Natural killer cell (primary cell): ENCODE results near the gene ST3GAL2. TPM values are rescaled to one million over a fixed set of nuclear protein-coding genes. Genes with fewer than 3 reads are reported as not detected.

Experiments used
- ATAC-seq, 3 donors: fragments of 150-1000 bp in 2 of 3; fragments of 200-7000 bp in 1 of 3; cut with Tn5 transposase; 1 replicate in 1 of 3; 2 replicates in 2 of 3; pipeline ENCODE4 v1.10.0; 2021; ENCODE audit warnings: mild to moderate bottlenecking in 2 of 3, moderate library complexity in 2 of 3
- DNase-seq, 2 donors: peaks; one replicate each; pipeline versions ENCODE4 v3.0.0 to v3.0.0-alpha.2; 2013 to 2021; ENCODE audit warnings: mixed read lengths in 1 of 2
- H3K27ac ChIP-seq: one replicate; pipeline ENCODE4 v1.5.1; 2013; ENCODE audit warnings: mild to moderate bottlenecking, low read length
- H3K27me3 ChIP-seq: one replicate; pipeline ENCODE4 v1.6.1; 2013; ENCODE audit warnings: low read length; ENCODE audit not compliant: control insufficient read depth, insufficient read depth
- H3K36me3 ChIP-seq: one replicate; pipeline ENCODE4 v1.6.1; 2013; ENCODE audit warnings: low read length; ENCODE audit not compliant: control insufficient read depth, insufficient read depth
- H3K4me1 ChIP-seq: one replicate; pipeline ENCODE4 v1.6.1; 2013; ENCODE audit warnings: low read length; ENCODE audit not compliant: control insufficient read depth, insufficient read depth
- H3K4me3 ChIP-seq: one replicate; pipeline ENCODE4 v1.5.1; 2013; ENCODE audit warnings: low read length
- H3K9me3 ChIP-seq: one replicate; pipeline ENCODE4 v1.6.1; 2013; ENCODE audit warnings: low read length; ENCODE audit not compliant: control insufficient read depth, insufficient read depth
- H3K27ac Mint-ChIP-seq, 2 donors: one replicate each; pipeline ENCODE4 v1.8.0; 2022; ENCODE audit warnings: mild to moderate bottlenecking in 2 of 2, mixed read lengths in 2 of 2, moderate library complexity in 1 of 2
- H3K27me3 Mint-ChIP-seq, 2 donors: one replicate each; pipeline ENCODE4 v1.8.0; 2022; ENCODE audit warnings: low read depth in 2 of 2, mixed read lengths in 2 of 2
- H3K36me3 Mint-ChIP-seq: one replicate; pipeline ENCODE4 v1.8.0; 2022; ENCODE audit warnings: mixed read lengths
- H3K4me1 Mint-ChIP-seq, 2 donors: one replicate each; pipeline ENCODE4 v1.8.0; 2022; ENCODE audit warnings: mixed read lengths in 2 of 2
- H3K4me3 Mint-ChIP-seq: one replicate; pipeline ENCODE4 v1.8.0; 2022; ENCODE audit warnings: mild to moderate bottlenecking, moderate library complexity, mixed read lengths
- H3K9me3 Mint-ChIP-seq, 2 donors: one replicate each; pipeline ENCODE4 v1.8.0; 2022; ENCODE audit warnings: mixed read lengths in 2 of 2
- WGBS: methylation state at CpG from one replicate; pipeline ENCODE4 v1.1.7; 2013; ENCODE audit warnings: missing lambda C conversion rate; ENCODE audit not compliant: insufficient coverage; 5-methylcytosine and 5-hydroxymethylcytosine counted together
- intact Hi-C: fragments of 100-400 bp; cut with micrococcal nuclease; formaldehyde crosslinking; loops from one replicate; pipeline ENCODE4 v1.14.2; 2022
- total RNA-seq, 4 donors: library from RNA; stranded (reverse); fragments of 120-200 nt in 1 of 4; gene quantifications; one replicate each; pipeline versions ENCODE4 v1.2.3 to v1.2.4, GENCODE V29; 2013 to 2022
- TF ChIP-seq, protein P1 (sequence below): fragments of 200-600 bp; IDR thresholded peaks from one replicate; pipeline ENCODE4 v1.8.0; 2022; ENCODE audit warnings: antibody characterized with exemption

ST3GAL2 gene
- total RNA-seq, 3 donors from 2014 or later (not counting 1 experiment from before 2014, with no cell fraction given), result 25.9 to 39.1 (median 36.9) TPM

- H3K4me1 ChIP-seq, result no peaks in the 10 kb centered on the region
- DNase-seq (no peak), ATAC-seq (no peak)
- H3K4me1 Mint-ChIP-seq, result no peaks in the 10 kb centered on the region
- no peaks in the 10 kb centered on the region for H3K9me3 Mint-ChIP-seq
- H3K4me3 ChIP-seq, result no peak overlapping the region
- no peaks in the 10 kb centered on the region for H3K36me3 Mint-ChIP-seq
- no peaks in the 10 kb centered on the region for H3K27me3 ChIP-seq
- WGBS, result 89% methylated on average over 16 of the region's 16 CpGs
- H3K27me3 Mint-ChIP-seq, result no peaks in the 10 kb centered on the region
- no peak overlapping the region for H3K27ac Mint-ChIP-seq
- intact Hi-C loops, result no loop called here
- no peaks in the 10 kb centered on the region for H3K9me3 ChIP-seq
- peaks cover 11% of the 10 kb centered on the region for H3K36me3 ChIP-seq
- TF ChIP-seq, protein P1, sequence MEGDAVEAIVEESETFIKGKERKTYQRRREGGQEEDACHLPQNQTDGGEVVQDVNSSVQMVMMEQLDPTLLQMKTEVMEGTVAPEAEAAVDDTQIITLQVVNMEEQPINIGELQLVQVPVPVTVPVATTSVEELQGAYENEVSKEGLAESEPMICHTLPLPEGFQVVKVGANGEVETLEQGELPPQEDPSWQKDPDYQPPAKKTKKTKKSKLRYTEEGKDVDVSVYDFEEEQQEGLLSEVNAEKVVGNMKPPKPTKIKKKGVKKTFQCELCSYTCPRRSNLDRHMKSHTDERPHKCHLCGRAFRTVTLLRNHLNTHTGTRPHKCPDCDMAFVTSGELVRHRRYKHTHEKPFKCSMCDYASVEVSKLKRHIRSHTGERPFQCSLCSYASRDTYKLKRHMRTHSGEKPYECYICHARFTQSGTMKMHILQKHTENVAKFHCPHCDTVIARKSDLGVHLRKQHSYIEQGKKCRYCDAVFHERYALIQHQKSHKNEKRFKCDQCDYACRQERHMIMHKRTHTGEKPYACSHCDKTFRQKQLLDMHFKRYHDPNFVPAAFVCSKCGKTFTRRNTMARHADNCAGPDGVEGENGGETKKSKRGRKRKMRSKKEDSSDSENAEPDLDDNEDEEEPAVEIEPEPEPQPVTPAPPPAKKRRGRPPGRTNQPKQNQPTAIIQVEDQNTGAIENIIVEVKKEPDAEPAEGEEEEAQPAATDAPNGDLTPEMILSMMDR, result no peak
- no peak overlapping the region for H3K27ac ChIP-seq
- no peak overlapping the region for H3K4me3 Mint-ChIP-seq
These were observed 30.1 kb upstream of the ST3GAL2 start for GRCh38 chr16:70468776-70469525.

DNA sequence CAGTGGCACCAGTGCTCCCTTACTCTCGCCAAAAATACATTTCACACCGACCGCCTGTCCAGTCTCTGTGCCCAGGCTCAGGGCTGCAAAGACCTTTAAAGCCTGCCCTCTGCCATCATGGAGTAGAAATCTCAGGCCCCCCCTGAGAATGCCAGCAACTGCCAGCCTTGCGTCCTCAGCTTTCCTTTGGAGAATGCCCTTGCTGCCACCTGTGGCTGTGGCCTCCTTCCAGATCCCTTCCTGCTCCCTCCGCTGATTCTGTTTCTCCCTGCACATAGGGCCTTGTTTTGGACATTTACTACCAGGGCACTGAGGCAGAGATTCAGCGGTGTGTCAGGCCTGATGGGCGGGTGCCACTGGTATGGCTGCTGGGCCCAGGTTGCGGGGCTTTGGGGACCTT is 28.7 kb upstream of the ST3GAL2 start:
- Mint-ChIP-seq H3K4me1 (no peaks in the 10 kb centered on the region), H3K9me3 (no peaks in the 10 kb centered on the region), H3K4me3 (no peak overlapping the region), H3K36me3 (no peaks in the 10 kb centered on the region), H3K27me3 (no peaks in the 10 kb centered on the region), H3K27ac (no peak overlapping the region)
- ATAC-seq, result no peak
- no peaks in the 10 kb centered on the region for H3K27me3 ChIP-seq
- peaks cover 5% of the 10 kb centered on the region for H3K36me3 ChIP-seq
- DNase-seq, result no peak
- H3K27ac ChIP-seq, result no peak overlapping the region
- no peaks in the 10 kb centered on the region for H3K9me3 ChIP-seq
- no peaks in the 10 kb centered on the region for H3K4me1 ChIP-seq
- intact Hi-C loops, result no loop called here
- WGBS, result 96% methylated on average over 8 of the region's 8 CpGs
- TF ChIP-seq, protein P1, result no peak
- no peak overlapping the region for H3K4me3 ChIP-seq

- Histone ChIP-seq H3K4me3 (no peak overlapping the region), H3K27me3 (no peaks in the 10 kb centered on the region), H3K4me1 (no peaks in the 10 kb centered on the region), H3K36me3 (peaks cover 5% of the 10 kb centered on the region), H3K27ac (no peak overlapping the region), H3K9me3 (no peaks in the 10 kb centered on the region)
- Mint-ChIP-seq H3K4me3 (no peak overlapping the region), H3K27ac (no peak overlapping the region), H3K9me3 (no peaks in the 10 kb centered on the region), H3K27me3 (no peaks in the 10 kb centered on the region), H3K4me1 (no peaks in the 10 kb centered on the region), H3K36me3 (no peaks in the 10 kb centered on the region)
- intact Hi-C loops, result no loop called here
- 91% methylated on average over 11 of the region's 11 CpGs for WGBS
- TF ChIP-seq, protein P1, result no peak
- ATAC-seq (no peak), DNase-seq (no peak)
These were observed 28.2 kb upstream of the ST3GAL2 start for GRCh38 chr16:70467113-70467512.

DNA sequence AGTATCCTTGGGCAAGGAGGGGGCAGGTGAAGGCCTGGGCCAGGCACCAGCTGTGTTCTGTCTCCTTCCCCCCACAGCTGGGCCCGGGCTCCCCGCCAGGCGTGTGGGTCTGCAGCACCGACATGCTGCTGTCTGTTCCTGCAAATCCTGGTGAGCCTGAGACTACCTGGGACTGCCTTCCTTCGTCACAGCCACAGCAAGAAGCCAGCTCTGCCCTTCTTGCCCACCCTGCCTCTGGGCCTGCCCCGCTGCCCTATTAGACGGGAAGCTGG is 27.8 kb upstream of the ST3GAL2 start:
- peaks cover 5% of the 10 kb centered on the region for H3K36me3 ChIP-seq

More for the DNA sequence above, 27.8 kb upstream of the ST3GAL2 start:
- no peak overlapping the region for H3K4me3 ChIP-seq
- TF ChIP-seq, protein P1, result no peak
- peaks cover 0 to 1% of the 10 kb centered on the region in 2 donors for H3K4me1 Mint-ChIP-seq
- H3K9me3 ChIP-seq, result no peaks in the 10 kb centered on the region
- no peak overlapping the region for H3K4me3 Mint-ChIP-seq
- intact Hi-C loops, result no loop called here
- no peak overlapping the region for H3K27ac ChIP-seq
- 90% methylated on average over 7 of the region's 7 CpGs for WGBS
- ATAC-seq (no peak), DNase-seq (no peak)
- H3K27me3 Mint-ChIP-seq, result no peaks in the 10 kb centered on the region
- peaks cover under 1% of the 10 kb centered on the region for H3K4me1 ChIP-seq
- H3K36me3 Mint-ChIP-seq, result no peaks in the 10 kb centered on the region
- H3K27ac Mint-ChIP-seq, result no peak overlapping the region
- H3K27me3 ChIP-seq, result no peaks in the 10 kb centered on the region
- no peaks in the 10 kb centered on the region for H3K9me3 Mint-ChIP-seq
